Measurements from ENCODE around the gene SYS1.

GRCh38 chr20:45392733-45393132 lies 29.8 kb downstream of the SYS1 start:
- no peak for TF ChIP-seq POLR2AphosphoS5 (IDR thresholded peaks at IDR 0.05)
- no peak for TF ChIP-seq CTCF (IDR thresholded peaks at IDR 0.05)

All from breast epithelium (tissue), 3 donors.